Cardiac muscle cell (in vitro differentiated cells and primary cell): ENCODE data around the gene GRK2. TPM values are rescaled to one million over a fixed set of nuclear protein-coding genes. Genes with fewer than 3 reads are reported as not detected.
A peak's percentile ranks its signal among the peaks of the same experiment; 100 is the strongest.

Experiments used
- DNase-seq, 2 donors: peaks; one replicate each; pipeline versions ENCODE4 v3.0.0 to v3.0.0-alpha.2; 2010 to 2017; ENCODE audit warnings: low read depth in 1 of 2, low spot score in 1 of 2
- H3K27ac ChIP-seq: fragments of 200-600 bp; sonication (generic); 2 replicates; pipeline ENCODE4 v1.5.1; 2016
- H3K27me3 ChIP-seq: fragments of 200-600 bp; sonication (generic); 2 replicates; pipeline ENCODE4 v1.6.0; 2016; ENCODE audit warnings: control low read depth
- H3K36me3 ChIP-seq: fragments of 200-600 bp; sonication (generic); 2 replicates; pipeline ENCODE4 v1.5.1; 2016; ENCODE audit warnings: control low read depth
- H3K4me1 ChIP-seq: fragments of 200-600 bp; sonication (generic); 2 replicates; pipeline ENCODE4 v1.8.1; 2017; ENCODE audit warnings: low read depth, mild to moderate bottlenecking, mixed run types
- H3K4me3 ChIP-seq: fragments of 200-600 bp; sonication (generic); 2 replicates; pipeline ENCODE4 v1.5.1; 2016; ENCODE audit warnings: mild to moderate bottlenecking
- H3K9me3 ChIP-seq: fragments of 200-600 bp; sonication (generic); 2 replicates; pipeline ENCODE4 v1.5.1; 2017; ENCODE audit warnings: low read depth, mild to moderate bottlenecking, control low read depth
- CTCF ChIP-seq: IDR thresholded peaks from 2 replicates; pipeline ENCODE4 v1.5.1; 2012; ENCODE audit warnings: low read depth, mild to moderate bottlenecking, low read length
- polyA plus RNA-seq: library from polyadenylated mRNA; unstranded; fragments of >200 nt; fragmentation: Nextera tagmentation; extraction: Ambion mirVana; gene quantifications from 2 replicates; pipeline ENCODE4 v1.2.1, GENCODE V29; 2016
- total RNA-seq: library from RNA; depleted of rRNA; stranded (reverse); fragments of >200 nt; gene quantifications from 2 replicates; pipeline ENCODE4 v1.2.3, GENCODE V29; 2016

The GRK2 gene
- total and polyA plus RNA-seq, 2 experiments from 2014 or later = 62.9 to 72.1 TPM

- no peak overlapping the region for H3K4me3 ChIP-seq
- H3K4me1 ChIP-seq = peaks cover 17% of the 10 kb centered on the region
- no peak for DNase-seq
- TF ChIP-seq CTCF = no peak
- H3K27me3 ChIP-seq = no peaks in the 10 kb centered on the region
- H3K36me3 ChIP-seq = peaks cover 74% of the 10 kb centered on the region
- H3K27ac ChIP-seq = peak overlapping the region; percentile 7
- H3K9me3 ChIP-seq = no peaks in the 10 kb centered on the region
These were observed 14.4 kb upstream of the GRK2 start for GRCh38 chr11:67251841-67252240.

- peak; percentile 39 for TF ChIP-seq CTCF
- Histone ChIP-seq H3K9me3 (no peaks in the 10 kb centered on the region), H3K4me3 (no peak overlapping the region), H3K27ac (no peak overlapping the region), H3K27me3 (no peaks in the 10 kb centered on the region), H3K36me3 (peaks cover 74% of the 10 kb centered on the region), H3K4me1 (peaks cover 15% of the 10 kb centered on the region)
- DNase-seq = peak; percentile 45 to 46
These were observed 13.4 kb upstream of the GRK2 start for GRCh38 chr11:67252831-67253239.

GRCh38 chr11:67253872-67254624, 12.2 kb upstream of the GRK2 start:
- DNase-seq = no peak
- peak overlapping the region; percentile 34 for H3K27ac ChIP-seq
- peaks cover 62% of the 10 kb centered on the region for H3K36me3 ChIP-seq
- no peaks in the 10 kb centered on the region for H3K27me3 ChIP-seq
- no peak overlapping the region for H3K4me3 ChIP-seq
- no peak for TF ChIP-seq CTCF
- H3K4me1 ChIP-seq = peaks cover 4% of the 10 kb centered on the region
- no peaks in the 10 kb centered on the region for H3K9me3 ChIP-seq

- H3K9me3 ChIP-seq = no peaks in the 10 kb centered on the region
- H3K36me3 ChIP-seq = peaks cover 57% of the 10 kb centered on the region
- no peaks in the 10 kb centered on the region for H3K27me3 ChIP-seq
- no peak for DNase-seq
- H3K4me3 ChIP-seq = no peak overlapping the region
- H3K4me1 ChIP-seq = peaks cover 4% of the 10 kb centered on the region
- no peak overlapping the region for H3K27ac ChIP-seq
- TF ChIP-seq CTCF = no peak
These were observed 11.5 kb upstream of the GRK2 start for GRCh38 chr11:67254798-67255197.

- peaks cover 4% of the 10 kb centered on the region for H3K4me1 ChIP-seq
- no peak for TF ChIP-seq CTCF
- H3K27me3 ChIP-seq = no peaks in the 10 kb centered on the region
- peaks cover 51% of the 10 kb centered on the region for H3K36me3 ChIP-seq
- H3K4me3 ChIP-seq = no peak overlapping the region
- no peak for DNase-seq
- no peaks in the 10 kb centered on the region for H3K9me3 ChIP-seq
- no peak overlapping the region for H3K27ac ChIP-seq
These were observed 10.9 kb upstream of the GRK2 start for GRCh38 chr11:67255353-67255752.
